Measurements from ENCODE around the gene GIMAP6. TPM values are rescaled to one million over a fixed set of nuclear protein-coding genes. Genes with fewer than 3 reads are reported as not detected.
"Not testable (repeated sequence)": the region's sequence is repeated elsewhere in the genome, so short reads cannot be mapped to it uniquely, and the experiment has no call there.

Gene GIMAP6
- total and polyA plus RNA-seq, 2 of the 4 experiments (the other 2 are of a cell fraction) = not detected

DNA sequence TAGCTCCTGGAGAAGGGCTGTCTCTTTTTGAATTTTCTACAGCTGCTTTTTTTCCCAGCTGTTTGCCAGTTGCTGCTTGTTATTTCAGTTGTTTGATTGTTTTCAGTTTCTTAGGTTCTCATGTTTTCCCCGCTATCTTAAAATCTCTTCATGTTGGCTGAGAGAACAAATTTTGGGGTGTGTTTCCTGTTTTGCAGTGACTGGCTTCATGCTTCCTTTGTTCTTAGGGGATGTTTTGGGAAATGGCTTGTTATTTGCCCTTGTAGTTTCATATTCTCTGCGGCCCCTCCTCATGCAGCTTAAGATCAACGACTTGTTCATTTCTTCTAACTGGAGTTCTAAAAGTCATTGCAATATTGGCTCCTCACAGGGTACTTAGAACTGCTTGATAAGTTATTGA is 44.7 kb upstream of the GIMAP6 start:
- H4K20me1 ChIP-seq (ENCODE audit: insufficient read depth, low read length); H3K4ac ChIP-seq (ENCODE audit: low read depth, low read length); H4K8ac ChIP-seq (ENCODE audit: low read depth in 2 of 2, low read length in 2 of 2); H3K36me3 ChIP-seq (ENCODE audit: control insufficient read depth, insufficient read depth, low read length); H2BK20ac ChIP-seq (ENCODE audit: low read depth, low read length); H2AK9ac ChIP-seq (replicated peaks; ENCODE audit: low read depth, low read length, poor library complexity); H3K27me3 ChIP-seq (ENCODE audit: control insufficient read depth, insufficient read depth, low read length); H3K4me1 ChIP-seq (ENCODE audit: control insufficient read depth, insufficient read depth, low read length); H4K5ac ChIP-seq (ENCODE audit: low read depth, low read length); dilution Hi-C loops (cut with HindIII; ENCODE audit: low sequenced_read_pairs, unreplicated experiment); H3K9me1 ChIP-seq (ENCODE audit: insufficient read depth, low read length); H4K91ac ChIP-seq (ENCODE audit: insufficient read depth, low read depth, low read length); in situ Hi-C loops (cut with MboI; ENCODE audit: low sequenced_read_pairs); H3K9ac ChIP-seq (ENCODE audit: low read depth, low read length); H3K27ac ChIP-seq (ENCODE audit: insufficient read depth, low read length); H2AK5ac ChIP-seq (ENCODE audit: low read depth, low read length); H3K18ac ChIP-seq (ENCODE audit: low read depth, low read length); POLR2A ChIA-PET (ENCODE audit: unreplicated experiment); H3K23ac ChIP-seq (ENCODE audit: low read depth, low read length); BruUV-seq (replicated peaks); ATAC-seq (ENCODE audit: low read depth); H3K4me2 ChIP-seq (ENCODE audit: low read depth, low read length); H3K14ac ChIP-seq (replicated peaks; ENCODE audit: low read depth, low read length); H3K79me1 ChIP-seq (ENCODE audit: low read depth in 1 of 2, low read length in 2 of 2); H2BK120ac ChIP-seq (ENCODE audit: low read depth, low read length); H2AFZ ChIP-seq (replicated peaks; ENCODE audit: low read length, poor library complexity); H2BK15ac ChIP-seq (ENCODE audit: low read depth, low read length); intact Hi-C loops (cut with micrococcal nuclease); DNase-seq; CTCF ChIA-PET; H3K9me3 ChIP-seq (ENCODE audit: control insufficient read depth, insufficient read depth, low read length); H3K4me3 ChIP-seq (ENCODE audit: insufficient read depth, low read depth, low read length); H2BK5ac ChIP-seq (ENCODE audit: low read depth, low read length, poor library complexity, severe bottlenecking); H3K56ac ChIP-seq (ENCODE audit: extremely low read depth, insufficient read depth, low read length): not testable (repeated sequence)
- WGBS, 2 experiments (ENCODE audit: extremely low coverage in 2 of 2, insufficient read length in 1 of 2) = no CpG with 5 or more reads among the region's 3 CpGs

DNA sequence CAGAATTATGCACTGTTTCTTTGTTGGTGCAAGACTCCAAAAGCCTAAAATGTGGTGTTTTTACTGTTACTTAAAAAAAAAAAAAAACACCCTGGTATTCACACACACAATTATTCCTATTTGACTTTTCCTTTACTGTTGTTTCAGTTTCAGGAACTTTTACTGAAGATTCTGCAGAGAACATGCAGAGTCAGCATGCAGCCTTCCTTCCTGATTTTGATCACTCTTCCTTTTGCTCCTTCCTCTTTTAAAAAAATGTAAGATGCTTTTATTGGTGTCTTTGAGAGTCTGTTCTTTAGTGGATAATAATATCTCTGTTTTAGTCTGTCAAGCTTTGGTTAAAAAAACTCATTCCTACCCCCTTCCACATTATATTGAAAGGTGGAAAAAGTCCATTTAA is 44.1 kb upstream of the GIMAP6 start:
- H3K9me3 ChIP-seq (ENCODE audit: control insufficient read depth, insufficient read depth, low read length); H3K36me3 ChIP-seq (ENCODE audit: control insufficient read depth, insufficient read depth, low read length); ATAC-seq (ENCODE audit: low read depth); H3K9ac ChIP-seq (ENCODE audit: low read depth, low read length); H2BK120ac ChIP-seq (ENCODE audit: low read depth, low read length); H3K18ac ChIP-seq (ENCODE audit: low read depth, low read length); H4K91ac ChIP-seq (ENCODE audit: insufficient read depth, low read depth, low read length); in situ Hi-C loops (cut with MboI; ENCODE audit: low sequenced_read_pairs); dilution Hi-C loops (cut with HindIII; ENCODE audit: low sequenced_read_pairs, unreplicated experiment); H3K9me1 ChIP-seq (ENCODE audit: insufficient read depth, low read length); CTCF ChIA-PET; H3K4ac ChIP-seq (ENCODE audit: low read depth, low read length); H2AK5ac ChIP-seq (ENCODE audit: low read depth, low read length); H3K4me1 ChIP-seq (ENCODE audit: control insufficient read depth, insufficient read depth, low read length); H2AFZ ChIP-seq (replicated peaks; ENCODE audit: low read length, poor library complexity); intact Hi-C loops (cut with micrococcal nuclease); H2BK15ac ChIP-seq (ENCODE audit: low read depth, low read length); H2BK20ac ChIP-seq (ENCODE audit: low read depth, low read length); H3K4me2 ChIP-seq (ENCODE audit: low read depth, low read length); H4K20me1 ChIP-seq (ENCODE audit: insufficient read depth, low read length); H4K8ac ChIP-seq (ENCODE audit: low read depth in 2 of 2, low read length in 2 of 2); H2AK9ac ChIP-seq (replicated peaks; ENCODE audit: low read depth, low read length, poor library complexity); H3K4me3 ChIP-seq (ENCODE audit: insufficient read depth, low read depth, low read length); H3K27me3 ChIP-seq (ENCODE audit: control insufficient read depth, insufficient read depth, low read length); H3K27ac ChIP-seq (ENCODE audit: insufficient read depth, low read length); DNase-seq; H3K23ac ChIP-seq (ENCODE audit: low read depth, low read length); H2BK5ac ChIP-seq (ENCODE audit: low read depth, low read length, poor library complexity, severe bottlenecking); H4K5ac ChIP-seq (ENCODE audit: low read depth, low read length); H3K56ac ChIP-seq (ENCODE audit: extremely low read depth, insufficient read depth, low read length); H3K14ac ChIP-seq (replicated peaks; ENCODE audit: low read depth, low read length); H3K79me1 ChIP-seq (ENCODE audit: low read depth in 1 of 2, low read length in 2 of 2); POLR2A ChIA-PET (ENCODE audit: unreplicated experiment); BruUV-seq (replicated peaks): not testable (repeated sequence)
